NCI-H748 (cell line): ENCODE measurements around the gene SLC8A1.

Experiments
- DNase-seq: peaks from one replicate; lab custom pipeline; 2025; ENCODE audit not compliant: unreplicated experiment; lab: John Stamatoyannopoulos, UW

Gene SLC8A1

GRCh38 chr2:40204268-40204667 is 247.6 kb downstream of the SLC8A1 start:
- DNase-seq, result no peak

DNA sequence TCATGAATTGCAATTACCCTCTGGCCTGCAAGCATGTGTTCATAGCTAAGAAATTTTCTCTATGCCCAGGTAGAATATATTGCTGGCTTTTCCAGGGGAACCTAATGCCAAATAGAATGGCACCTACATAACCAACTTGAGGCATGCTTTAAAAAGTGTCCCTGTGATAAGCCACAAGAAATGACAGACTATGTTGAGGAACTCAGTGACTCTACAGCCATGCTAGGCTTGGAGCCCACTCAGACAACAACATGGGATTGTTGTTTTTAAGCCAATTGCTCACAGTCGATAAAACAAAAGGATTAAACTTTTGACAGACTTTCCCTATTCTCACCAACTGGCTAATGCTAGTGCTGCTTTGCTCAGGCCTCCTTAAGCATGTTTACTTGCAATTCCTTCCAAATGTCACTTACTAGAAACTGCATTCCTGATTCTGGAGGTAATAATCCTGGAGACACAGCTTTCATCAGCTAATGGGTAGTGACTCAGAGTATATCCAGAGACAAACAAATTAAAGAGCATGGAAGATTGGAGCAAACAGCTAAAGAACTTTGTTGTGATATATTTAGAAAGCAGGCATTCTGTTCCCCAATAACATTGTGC is 249.0 kb downstream of the SLC8A1 start:
- no peak for DNase-seq

DNA sequence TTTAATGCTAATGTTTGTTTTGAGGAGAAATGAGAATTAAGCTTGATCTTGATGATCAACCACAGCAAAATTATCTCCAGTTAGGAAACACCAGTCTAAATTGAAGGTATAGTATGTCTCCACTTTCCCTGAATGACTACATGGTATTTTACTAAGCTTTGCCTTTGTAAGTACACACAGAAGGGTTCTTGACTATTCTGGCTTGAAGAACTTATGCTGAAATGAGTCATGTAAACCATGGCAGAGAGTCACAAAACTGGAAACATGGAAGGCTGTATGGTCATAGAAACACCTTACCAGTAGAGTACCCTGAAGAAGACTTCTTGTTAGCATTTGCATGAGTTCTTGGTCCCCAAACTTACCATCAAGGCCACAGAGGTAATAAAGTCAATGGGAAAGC is 250.5 kb downstream of the SLC8A1 start:
- no peak for DNase-seq

DNA sequence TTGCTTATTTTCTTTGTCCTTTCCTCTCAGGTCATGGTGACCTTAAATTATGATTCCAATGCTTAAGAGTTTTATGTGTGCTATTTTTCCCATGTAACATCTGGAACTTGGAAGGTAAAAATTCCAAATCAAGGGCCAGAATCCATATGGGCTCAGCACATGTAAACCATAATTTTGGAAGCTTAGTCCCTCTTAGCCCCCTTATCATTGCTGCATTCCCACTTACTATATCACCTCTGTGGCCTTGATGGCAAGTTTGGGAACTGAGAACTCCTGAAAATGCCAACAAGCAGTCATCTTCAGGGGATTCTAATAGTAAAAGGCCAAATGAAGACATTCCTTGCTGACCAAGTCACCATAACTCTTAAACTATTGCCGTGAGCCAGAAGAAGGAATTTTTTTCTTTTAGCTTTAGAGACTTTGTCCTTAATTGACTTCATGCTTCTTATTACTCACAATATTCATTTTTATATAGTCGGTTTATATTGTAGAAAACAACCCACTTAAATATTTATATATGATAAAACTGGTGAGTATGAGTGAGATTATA is 251.4 kb downstream of the SLC8A1 start:
- no peak for DNase-seq

GRCh38 chr2:40199771-40200170 is 252.1 kb downstream of the SLC8A1 start:
- DNase-seq, result no peak

DNA sequence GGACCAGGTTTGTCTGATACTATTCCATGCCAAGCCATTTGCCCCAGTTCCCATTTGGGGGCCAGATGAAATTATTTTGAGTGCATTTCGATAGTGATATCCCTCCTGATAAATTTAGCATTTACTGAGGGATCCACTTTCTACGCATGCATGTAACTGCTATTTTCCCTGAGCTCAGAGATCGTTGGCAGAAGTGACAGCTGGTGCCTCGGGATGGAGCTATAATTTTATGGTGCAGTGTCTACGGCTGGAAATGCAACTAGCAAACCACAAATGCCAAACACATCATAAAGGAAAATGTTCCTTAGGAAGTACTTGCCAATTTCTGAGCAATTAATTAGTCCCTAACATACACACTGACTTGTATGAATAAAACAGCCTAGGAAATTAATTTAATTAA is 254.8 kb downstream of the SLC8A1 start:
- DNase-seq, result no peak

DNA sequence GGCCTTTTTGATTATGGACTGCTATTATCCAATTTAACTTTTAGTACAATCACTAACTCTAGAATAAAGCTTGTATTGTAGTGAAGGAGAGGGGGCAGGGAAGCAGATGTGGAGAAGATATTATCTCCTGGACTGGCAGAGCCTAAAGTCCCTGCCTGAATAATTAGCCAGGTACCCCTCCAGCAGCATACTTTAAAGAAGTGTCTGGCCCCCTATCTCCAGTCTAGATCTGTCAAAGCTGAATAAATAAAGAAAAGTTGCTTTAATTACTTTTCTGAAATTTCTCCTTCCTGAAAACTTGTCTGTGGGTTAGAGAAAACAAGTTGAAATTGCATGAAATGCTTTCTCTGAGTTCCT is 258.2 kb downstream of the SLC8A1 start:
- no peak for DNase-seq

DNA sequence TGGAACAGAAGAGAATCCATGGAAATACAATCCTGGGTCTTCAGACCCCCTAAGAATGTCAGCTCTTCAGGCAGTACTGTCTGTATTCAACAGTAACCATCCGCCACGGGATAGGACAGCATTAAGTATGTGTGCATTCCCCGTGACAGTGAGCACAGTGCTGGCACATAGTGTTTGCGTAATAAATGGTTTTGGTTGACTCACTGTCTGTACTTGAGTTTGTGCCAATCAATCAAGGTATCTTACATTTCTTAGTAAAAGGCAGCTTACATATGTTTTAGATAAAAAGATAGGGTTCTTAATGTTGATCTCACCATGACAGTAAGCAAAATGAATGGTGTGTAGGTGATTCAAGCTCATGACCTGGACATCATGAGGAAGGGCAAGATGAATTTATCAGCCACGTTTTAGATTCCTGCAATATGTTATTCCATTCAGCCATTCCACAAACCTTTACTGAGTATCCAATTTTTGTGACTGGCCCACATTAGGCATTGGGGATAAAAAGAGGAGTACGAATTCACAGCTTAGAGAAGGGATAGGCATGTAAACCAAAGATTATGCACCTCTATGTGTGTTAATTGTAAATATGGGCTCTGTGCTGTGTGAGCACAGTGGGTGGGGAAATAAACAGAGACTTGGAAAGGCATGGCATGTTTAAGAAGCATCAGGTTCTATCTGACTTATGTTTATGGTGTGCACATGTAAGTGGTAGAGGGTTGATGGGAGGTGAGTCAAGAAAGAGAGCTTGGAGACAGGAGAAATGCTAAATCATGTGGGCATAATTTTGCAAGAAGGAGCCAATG is 258.8 kb downstream of the SLC8A1 start:
- no peak for DNase-seq

GRCh38 chr2:40190457-40190856 is 261.4 kb downstream of the SLC8A1 start:
- DNase-seq, result no peak

DNA sequence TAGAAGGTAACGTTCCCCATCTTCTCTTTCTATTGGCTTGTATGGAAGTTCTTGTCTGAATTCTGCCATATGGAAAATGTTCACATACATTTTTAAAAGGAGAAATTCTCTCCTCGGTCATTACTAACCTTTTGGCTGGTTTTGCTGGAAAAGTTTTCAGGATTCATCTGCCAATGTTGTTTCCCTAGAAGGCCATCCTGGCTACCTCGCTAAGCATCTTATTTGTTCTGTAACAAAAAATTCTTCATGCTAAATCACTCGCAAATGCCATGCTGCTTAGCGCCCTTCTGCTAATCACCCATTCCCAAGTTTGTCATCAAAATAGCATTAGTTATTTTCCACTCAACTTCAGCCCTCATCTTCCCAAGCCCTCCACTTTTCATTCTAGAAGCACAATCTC is 262.0 kb downstream of the SLC8A1 start:
- DNase-seq, result no peak

DNA sequence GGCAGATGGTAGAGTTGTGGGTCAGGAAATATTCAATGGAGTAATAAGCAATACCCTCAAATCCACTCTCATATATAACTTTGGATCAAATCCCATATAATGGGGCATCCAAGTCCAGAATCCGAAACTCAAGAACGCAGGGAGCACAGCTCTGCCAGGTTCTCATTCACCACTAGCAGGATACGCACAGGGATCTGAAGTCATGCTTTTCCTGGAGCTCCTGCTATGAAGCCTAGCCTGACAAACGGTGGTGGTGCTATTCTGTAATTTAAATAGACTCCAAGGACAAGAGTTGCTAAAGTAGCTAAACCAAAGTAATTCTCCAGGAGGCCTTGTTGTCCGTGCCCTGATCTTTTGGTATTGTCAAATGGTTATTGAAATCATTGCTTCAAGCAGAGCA is 264.8 kb downstream of the SLC8A1 start:
- DNase-seq, result no peak

DNA sequence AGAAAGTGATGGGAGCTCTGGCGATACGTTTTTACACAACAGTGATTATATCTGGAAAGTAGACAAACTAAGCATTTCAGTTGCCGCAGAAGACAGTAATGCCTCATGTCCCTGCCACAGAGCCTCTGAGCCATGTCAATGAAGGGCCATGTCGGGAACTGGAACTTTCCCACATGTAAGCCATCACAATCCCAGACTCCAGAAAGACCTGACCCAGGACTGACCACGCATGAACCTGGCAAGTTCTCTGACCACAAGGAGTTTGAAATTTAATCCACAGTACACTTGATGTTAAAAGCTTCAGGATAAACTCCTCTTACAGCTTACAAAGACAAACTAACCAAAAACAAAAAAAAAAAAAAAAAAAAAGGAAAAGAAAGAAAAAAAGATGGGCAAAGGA is 267.3 kb downstream of the SLC8A1 start:
- no peak for DNase-seq

GRCh38 chr2:40181855-40182254 is 270.0 kb downstream of the SLC8A1 start:
- DNase-seq, result no peak

DNA sequence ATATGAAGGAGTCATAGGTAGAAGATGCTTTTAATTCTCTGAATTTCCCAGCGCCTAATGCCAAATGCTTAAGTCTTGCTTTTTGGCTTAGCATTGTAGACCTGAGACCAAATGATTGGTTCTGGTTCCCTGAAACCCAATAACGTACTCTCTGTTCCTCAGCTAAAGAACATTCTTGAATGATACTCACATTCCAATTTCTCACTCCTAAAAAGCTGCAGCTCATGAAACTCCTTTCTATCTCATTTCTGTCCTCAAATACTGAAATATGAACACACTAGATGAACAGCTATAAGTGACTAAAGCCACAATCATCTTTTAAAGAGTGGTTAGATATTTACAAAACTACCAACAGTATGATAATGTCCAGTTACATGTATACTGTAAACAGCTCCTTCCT is 272.1 kb downstream of the SLC8A1 start:
- no peak for DNase-seq

- no peak for DNase-seq
These were observed 272.9 kb downstream of the SLC8A1 start for GRCh38 chr2:40178971-40179370.

- no peak for DNase-seq
These were observed 273.6 kb downstream of the SLC8A1 start for GRCh38 chr2:40178171-40178778.

- DNase-seq, result no peak
These were observed 274.5 kb downstream of the SLC8A1 start for GRCh38 chr2:40177366-40177765.

- DNase-seq, result no peak
These were observed 278.6 kb downstream of the SLC8A1 start for GRCh38 chr2:40173276-40173675.

DNA sequence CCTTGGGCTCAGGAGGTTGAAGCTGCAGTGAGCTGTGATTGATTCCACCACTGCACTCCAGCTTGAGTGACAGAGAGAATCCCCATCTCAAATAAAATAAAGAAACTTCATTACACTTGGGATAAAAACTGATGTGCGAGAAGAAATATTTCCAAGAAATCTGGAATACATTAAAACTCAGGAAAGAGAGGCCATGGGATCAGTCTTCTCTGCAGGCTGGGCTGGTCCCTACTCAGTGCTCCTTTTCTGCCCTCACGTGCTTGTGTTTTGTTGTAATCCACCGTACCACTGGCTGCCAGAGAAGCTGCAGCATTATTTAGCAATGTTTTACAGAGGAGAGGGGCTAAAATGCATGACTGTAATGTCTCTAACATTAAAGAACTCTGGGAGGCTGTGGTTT is 282.0 kb downstream of the SLC8A1 start:
- no peak for DNase-seq

DNA sequence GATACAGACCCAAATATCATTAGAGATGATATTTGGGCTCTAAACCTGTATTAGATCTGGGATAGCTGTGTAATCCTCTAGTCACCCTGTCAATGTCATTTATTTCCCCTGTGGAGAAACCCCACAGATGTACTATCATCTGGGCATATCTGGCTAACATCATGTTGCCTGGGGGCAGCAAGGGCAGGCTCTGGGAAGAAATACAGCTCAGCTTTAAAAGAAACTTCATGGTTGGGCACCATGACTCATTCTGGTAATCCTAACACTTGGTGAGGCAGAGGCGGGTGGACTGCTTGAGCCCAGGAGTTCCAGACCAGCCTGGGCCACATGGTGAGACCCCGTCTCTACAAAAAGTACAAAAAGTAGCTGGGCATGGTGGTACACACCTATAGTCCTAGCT is 282.5 kb downstream of the SLC8A1 start:
- no peak for DNase-seq

- no peak for DNase-seq
These were observed 283.3 kb downstream of the SLC8A1 start for GRCh38 chr2:40168546-40168945.

DNA sequence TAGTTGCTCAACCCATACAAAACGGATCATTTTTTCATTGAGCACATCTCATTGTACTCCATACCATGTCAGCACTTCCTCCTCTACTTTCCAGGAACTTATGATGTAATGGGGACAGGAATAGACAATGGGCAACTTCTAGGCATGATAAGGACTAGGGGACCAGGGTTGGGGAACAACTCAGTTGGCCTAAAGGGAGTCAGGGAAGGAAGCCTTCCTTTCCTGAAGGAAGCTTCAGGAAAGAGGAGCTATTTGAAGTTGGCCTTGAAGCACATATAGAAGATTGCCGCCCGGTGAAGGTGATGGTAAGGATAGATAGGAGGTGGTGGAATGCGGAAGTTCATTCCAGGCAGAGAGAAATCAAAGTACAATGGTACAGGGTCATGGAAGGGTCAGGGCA is 283.9 kb downstream of the SLC8A1 start:
- DNase-seq, result no peak
